Measurements from ENCODE around the gene PWP1.
A peak's percentile ranks its signal among the peaks of the same experiment; 100 is the strongest.
"Not testable (repeated sequence)": the region's sequence is repeated elsewhere in the genome, so short reads cannot be mapped to it uniquely, and the experiment has no call there.

Gene PWP1

DNA sequence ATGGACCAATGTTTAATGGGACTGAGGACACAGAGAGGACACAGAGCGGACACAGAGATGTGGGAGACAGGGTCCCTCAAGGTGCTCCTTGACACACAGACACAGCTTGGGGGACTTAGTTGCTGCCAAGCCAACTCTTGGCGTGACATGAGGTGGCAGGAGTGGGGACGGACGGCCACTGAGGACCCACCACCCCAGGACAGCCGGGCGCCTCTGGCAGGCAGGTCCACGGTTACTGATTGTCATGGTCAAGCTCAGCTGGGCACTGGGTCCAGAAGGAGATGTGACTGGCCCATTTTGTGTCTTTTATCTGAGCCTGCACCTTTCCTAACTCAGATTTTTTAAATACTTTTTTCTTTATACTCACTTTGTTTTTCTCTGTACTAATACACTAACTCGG lies 15.7 kb upstream of the PWP1 start:
- DNase-seq: no peak

GRCh38 chr12:107670999-107671643 lies 14.5 kb upstream of the PWP1 start:
- no peak for DNase-seq

DNA sequence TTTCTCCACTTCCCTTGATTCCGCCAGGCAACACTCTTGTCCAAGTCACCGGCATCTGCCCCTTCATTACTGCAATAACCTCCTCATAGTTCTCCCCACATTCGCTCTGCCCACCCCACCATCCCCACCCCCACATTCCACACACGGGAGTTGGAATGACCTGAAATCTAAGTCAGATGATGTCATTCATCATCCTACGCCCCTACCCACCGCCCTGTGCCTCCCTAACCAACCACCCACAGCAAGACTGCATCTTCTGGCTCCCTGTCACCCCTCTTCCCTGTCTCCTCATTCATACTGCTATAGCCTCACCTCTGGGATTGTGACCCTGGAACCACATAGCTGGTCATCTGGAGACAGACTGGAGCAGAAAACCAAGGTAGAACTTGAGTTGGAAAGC lies 7.9 kb upstream of the PWP1 start:
- no peak for DNase-seq

DNA sequence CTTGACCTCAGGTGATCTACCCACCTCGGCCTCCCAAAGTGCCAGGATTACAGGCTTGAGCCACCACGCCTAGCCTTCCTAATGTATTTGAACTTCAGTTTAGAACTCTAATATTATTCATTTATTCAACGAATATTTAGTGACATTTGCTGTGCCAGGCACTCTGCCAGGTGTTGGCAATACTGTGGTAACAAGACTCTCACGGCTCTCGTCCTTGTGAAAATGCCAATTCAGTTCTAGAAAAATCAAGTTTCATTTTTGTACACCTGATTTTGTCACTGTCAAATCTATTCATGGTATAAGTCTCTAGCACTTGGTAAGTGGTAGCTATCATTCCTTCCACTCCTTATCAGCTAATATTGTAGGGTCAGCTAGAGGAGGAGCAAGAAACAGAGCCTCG lies 6.3 kb upstream of the PWP1 start:
- DNase-seq: no peak

DNA sequence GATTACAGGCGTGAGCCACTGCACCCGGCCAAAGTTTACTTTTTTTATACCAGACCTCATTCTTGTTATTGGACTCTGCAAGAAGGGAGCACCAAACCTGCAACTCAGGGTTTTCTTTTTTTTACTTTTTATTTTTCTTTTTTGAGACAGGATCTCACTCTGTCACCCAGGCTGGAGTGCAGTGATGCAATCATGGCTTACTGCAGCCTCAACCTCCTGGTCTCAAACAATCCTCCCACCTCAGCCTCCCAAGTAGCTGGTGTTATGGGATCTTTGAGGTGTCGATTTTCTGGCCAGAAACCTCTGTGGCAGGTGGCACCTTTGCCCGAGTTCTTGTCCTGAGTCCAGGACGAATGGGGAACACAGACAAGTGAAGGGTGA lies 4.2 kb upstream of the PWP1 start:
- DNase-seq: no peak

DNA sequence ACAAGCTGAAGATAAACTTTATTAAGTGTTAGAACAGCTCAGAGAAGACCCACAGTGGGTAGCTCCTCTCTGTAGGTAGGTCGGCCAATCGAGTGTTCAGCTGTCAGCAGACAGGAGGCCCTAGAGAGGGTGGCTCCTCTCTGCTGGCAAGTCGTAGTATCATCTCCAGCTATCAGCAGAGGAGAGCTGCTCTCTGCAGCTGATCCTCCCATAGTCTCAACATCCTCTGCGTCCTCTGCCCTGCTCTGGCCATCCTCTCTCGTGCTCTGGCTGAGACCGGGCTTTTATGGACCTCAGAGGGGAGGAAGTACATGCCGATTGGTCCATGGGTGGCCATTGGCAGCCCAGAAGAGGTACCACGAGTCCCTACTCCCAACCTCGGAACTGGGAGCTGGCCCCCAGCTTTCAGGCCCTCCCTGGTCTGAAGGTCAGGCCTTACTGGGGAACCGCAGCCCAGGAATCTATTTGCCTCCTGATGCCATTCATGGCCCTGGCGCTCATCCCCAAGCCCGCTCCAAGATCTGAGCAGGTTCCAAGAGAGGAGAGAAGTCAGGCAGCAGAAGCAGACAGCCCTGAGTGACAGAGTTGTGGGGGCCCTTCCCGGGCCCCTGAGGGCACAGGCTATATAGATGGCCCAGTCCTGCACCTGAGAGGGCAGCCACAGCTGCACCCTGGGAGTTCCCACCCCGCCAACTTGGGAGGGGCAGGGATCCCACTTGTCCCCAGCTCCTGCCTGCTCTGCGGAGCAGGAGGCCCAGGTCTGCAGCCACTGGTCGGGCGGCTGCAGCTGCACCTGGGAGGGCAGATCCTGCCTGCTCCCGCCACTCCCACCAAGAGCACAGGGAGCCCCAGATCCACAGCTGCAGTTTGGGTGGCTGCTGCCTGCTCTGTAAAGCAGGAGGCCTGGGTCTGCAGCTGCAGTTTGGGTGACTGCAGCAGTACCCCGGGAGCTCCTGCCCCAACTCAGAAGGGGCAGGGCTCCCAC lies 3.5 kb upstream of the PWP1 start:
- DNase-seq: no peak

DNA sequence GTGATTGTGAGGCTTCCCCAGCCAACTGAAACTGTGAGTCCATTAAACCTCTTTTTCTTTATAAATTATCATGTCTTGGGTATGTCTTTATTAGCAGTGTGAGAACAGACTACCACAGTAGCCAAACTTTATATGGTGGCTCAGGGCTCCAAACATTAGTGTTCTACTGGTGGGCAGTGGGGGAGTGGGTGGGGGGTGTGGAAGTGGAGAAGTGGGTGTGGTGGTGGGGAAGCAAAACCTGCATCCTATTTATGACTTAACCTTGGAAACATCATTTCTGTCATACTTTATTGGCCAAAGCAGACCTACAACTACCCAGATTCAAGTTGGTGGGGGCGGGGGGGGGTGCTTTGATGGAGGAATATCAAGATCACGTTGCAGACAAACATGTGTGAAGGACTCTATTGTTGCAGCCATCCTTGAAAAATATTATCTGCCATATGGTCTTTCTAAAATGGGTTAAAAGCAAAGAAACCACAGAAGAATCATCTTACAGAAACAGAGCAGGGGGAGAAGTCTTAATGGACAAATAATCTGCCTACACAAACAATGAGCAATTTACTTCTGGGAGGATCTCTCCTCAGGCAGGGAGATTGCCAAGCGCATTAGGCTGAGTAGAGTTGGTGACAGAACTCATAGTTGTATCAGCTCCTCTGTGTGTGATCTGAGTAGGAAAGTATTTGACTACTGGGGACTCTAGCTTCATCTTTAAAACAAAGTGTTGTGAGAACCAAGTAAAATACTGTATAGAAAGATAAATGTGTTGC lies 1.4 kb upstream of the PWP1 start:
- no peak for DNase-seq

DNA sequence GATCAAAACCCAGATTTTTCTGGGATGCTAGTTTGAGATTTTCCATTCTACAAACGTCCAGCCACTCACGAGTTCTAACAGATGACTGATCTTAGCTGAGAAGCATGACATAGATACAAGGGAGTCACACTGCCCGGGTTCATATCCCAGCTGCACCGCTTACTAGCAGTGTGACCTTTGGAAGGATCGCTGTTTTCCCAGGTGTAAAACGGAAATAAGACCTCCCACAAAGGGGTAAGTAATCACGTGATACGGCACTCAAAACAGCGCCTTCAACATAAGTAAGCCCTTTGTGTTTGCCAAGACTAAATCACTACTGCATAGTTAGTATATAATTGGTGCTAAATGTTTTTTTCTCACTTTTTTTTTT lies 624 bp upstream of the PWP1 start:
- peak; percentile 75 for DNase-seq

DNA sequence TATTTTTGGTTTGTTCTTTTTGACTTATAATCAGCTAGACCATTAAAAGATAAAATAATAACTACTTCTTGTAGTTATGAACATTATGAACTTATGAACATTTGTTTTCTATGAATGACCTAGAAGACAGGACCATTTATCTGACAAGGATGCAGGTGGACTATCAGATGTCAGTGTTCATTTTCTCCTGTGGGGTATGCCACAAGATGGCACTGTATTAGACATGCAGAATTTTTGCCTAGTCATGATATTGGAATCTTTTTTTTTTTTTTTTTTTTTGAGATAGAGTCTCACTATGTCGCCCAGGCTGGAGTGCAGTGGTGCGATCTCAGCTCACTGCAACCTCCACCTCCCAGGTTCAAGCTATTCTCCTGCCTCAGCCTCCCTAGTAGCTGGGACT lies 10.2 kb downstream of the PWP1 start:
- not testable (repeated sequence) for DNase-seq

DNA sequence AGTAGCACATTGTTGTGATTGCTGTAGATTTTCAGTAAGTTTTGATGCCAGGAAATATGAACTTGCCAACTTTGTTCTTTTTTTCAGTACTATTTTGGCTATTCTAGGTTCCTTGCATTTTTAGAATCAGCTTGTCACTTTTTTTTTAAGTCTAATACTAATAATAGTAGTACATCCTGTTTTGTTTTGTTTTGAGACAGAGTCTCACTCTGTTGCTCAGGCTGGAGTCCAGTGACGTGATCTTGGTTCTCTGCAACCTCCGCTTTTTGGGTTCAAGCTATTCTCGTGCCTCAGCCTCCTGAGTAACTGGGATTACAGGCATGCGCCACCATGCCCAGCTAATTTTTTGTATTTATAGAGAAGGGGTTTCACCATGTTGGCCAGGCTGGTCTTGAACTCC lies 16.5 kb downstream of the PWP1 start:
- no peak for DNase-seq

DNA sequence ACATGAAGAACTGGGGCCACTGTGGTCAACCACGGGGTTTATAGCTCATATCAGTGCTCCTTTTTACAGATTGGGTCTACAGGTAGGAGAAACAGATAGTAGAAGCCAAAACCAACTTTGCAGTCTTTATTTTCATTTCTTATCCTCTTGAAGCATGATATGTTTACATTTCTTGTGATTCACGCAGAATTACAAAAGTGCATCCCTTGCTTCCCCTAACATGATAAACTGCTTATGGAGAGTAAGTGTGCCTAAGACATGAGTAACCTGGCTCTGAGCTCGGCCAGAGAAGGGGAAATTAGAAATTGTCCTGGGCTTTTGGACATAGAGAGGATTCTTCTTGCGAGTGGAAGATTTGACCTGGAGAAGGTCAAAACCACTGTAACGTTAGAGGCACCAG lies 18.4 kb downstream of the PWP1 start:
- no peak for DNase-seq

GRCh38 chr12:107705522-107705921 lies 19.9 kb downstream of the PWP1 start:
- DNase-seq: not testable (repeated sequence)

DNA sequence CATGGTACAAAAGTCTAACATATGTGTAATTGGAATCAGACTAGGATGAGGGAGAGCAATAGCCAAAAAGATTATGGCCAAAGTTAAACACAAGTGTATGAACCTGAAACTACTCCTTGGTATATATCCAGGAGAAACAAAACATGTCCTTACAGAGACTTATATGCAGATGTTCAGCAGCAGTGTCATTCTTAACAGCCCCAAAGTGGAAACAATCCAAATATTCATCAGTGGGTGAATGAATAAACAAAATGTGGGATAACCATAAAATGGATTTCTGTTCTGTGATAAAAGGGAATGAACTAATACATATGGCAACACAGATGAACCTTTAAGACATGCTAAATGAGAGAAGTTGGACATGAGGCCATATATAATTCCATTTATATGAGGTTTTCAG lies 30.2 kb downstream of the PWP1 start:
- no peak for DNase-seq

GRCh38 chr12:107718606-107719005 lies 33.0 kb downstream of the PWP1 start:
- DNase-seq: no peak

DNA sequence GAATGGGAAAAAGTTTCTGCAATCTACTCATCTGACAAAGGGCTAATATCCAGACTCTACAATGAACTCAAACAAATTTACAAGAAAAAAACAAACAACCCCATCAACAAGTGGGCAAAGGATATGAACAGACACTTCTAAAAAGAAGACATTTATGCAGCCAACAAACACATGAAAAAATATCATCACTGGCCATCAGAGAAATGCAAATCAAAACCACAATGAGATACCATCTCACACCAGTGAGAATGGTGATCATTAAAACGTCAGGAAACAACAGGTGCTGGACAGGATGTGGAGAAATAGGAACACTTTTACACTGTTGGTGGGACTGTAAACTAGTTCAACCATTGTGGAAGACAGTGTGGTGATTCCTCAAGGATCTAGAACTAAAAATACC lies 41.7 kb downstream of the PWP1 start:
- DNase-seq: not testable (repeated sequence)

DNA sequence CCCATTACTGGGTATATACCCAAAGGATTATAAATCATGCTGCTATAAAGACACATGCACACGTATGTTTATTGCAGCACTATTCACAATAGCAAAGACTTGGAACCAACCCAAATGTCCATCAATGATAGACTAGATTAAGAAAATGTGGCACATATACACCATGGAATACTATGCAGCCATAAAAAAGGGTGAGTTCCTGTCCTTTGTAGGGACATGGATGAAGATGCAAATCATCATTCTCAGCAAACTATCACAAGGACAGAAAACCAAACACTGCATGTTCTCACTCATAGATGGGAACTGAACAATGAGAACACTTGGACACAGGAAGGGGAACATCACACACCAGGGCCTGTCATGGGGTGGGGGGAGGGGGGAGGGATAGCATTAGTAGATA lies 42.1 kb downstream of the PWP1 start:
- not testable (repeated sequence) for DNase-seq

DNA sequence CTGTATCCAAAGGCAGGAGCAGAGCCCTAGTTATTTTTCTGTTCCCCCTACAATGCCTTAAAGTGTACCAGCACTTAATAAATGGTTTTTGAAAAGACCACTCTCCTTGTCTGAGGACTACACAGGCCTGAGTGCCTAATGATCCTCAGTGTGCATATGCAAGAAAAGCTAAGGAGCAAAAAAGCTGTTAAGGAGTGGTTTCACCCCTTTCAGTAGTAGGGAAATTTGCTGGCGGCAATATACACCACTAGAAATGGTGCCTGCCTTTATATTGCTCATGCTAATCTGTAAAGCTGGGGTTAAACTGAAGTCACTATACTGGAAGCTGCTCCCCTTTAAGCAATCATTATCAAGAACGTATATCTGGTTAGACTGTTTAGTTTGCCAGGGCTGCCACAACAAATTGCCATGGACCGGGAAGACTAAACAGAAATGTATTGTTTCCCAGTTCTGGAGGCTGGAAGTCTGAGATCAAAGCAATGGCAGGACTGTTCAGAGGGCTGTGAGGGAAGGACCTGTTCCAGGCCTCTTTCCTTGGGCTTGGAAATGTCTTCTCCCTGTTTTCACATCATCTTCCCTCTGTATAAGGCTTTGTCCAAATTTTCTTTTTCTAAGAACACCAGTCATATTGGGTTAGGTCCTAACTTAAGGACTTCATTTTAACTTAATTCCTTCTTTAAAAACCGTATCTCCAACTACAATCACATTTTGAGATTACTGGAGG lies 45.2 kb downstream of the PWP1 start:
- DNase-seq: no peak

GRCh38 chr12:107731366-107731765 lies 45.8 kb downstream of the PWP1 start:
- DNase-seq: no peak

- no peak for DNase-seq
Observed at GRCh38 chr12:107732365-107732764, 46.8 kb downstream of the PWP1 start.

DNA sequence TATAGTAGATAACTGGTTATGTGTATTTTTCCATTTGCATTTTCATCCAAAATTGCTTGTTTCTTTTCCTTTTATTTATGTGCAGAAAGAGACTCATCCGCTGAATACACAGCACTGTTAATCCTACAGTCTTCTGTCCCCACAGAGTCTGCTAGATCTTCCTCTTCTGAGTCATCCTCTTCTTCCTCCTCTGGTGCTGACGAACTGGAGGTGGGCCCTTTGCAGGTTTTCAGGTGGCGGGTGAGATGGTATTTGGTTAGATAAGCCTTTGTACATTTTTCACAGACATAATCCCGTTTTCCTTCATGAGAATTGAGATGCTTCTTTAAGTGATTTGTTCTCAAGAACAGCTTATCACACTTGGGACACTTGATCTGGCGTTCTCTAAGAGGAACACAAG lies 48.5 kb downstream of the PWP1 start:
- no peak for DNase-seq

DNA sequence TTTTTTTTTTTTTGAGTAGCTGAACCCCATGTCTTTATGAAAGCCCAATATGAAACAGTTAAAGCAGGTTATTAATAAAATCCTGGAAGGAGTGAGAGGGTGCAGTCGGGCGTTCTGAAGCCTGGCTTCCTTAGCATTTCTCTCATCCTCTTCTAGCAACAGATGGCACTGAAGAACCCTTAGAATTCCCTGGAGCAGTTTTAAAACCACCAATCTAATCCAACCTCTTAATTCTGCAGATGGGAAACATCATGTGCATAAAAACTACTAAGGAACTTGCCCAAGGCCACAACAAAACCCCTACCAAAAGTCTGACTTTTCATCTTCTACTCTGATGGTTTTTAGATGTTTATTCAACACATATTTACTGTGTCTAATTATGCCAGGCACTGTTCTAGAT lies 50.2 kb downstream of the PWP1 start:
- no peak for DNase-seq

- no peak for DNase-seq
Observed at GRCh38 chr12:107736914-107737313, 51.3 kb downstream of the PWP1 start.

DNA sequence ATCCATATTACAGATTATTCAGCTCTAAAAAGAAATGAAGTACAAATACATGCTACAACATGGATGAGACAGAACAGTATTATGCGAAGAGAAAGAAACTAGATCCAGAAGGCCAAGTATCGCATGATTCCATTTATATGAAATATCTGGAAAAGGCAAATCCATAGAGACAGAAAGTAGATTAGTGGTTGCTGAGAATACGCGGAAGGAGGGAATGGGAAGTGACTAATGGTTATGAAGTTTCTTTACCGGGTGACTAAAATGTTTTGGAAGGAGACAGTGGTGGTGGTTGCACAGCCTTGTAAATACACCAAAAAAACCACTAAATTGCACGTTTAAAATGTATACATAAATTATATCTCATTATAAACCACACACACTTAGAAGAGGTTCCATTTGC lies 62.9 kb downstream of the PWP1 start:
- no peak for DNase-seq

Data from NCI-H1105 treated with DMSO at 0.1 percent for 48 hours (cell line).